ENCODE measurements around the gene CREM. TPM values are rescaled to one million over a fixed set of nuclear protein-coding genes. Genes with fewer than 3 reads are reported as not detected.

Gene CREM
- total and polyA plus RNA-seq, 2 of the 8 experiments (the other 6 are each of a cell fraction or from before 2014, with no cell fraction given): 18.7 to 21.9 TPM

GRCh38 chr10:35130663-35131062 lies 4.0 kb downstream of the CREM start:
- no peak overlapping the region for H2BK120ac ChIP-seq (replicated peaks; ENCODE audit: low read depth, low read length)
- no peak overlapping the region for H2BK20ac ChIP-seq (ENCODE audit: low read length)
- no peaks in the 10 kb centered on the region; a peak in 1 of 4 replicates for H3K9me3 ChIP-seq (ENCODE audit: insufficient read depth in 2 of 2, low read depth in 1 of 2, low read length in 1 of 2)
- ChIA-PET POLR2A (ENCODE audit: partially characterized antibody) (no interaction called here), CTCF (ENCODE audit: partially characterized antibody) (interaction anchor here (0.5 to 1.8 kb wide), 2 partner anchors 65 to 416 kb away, joined by 3 to 12 read pairs; no protein-coding TSS in a partner anchor)
- H3K23me2 ChIP-seq (ENCODE audit: low read depth, low read length): peaks cover 3% of the 10 kb centered on the region; the same call in 1 of the 2 replicates
- H3K79me2 ChIP-seq (ENCODE audit: control insufficient read depth in 1 of 2, insufficient read depth in 2 of 2, low read length in 2 of 2): peaks cover 0 to 28% of the 10 kb centered on the region in 2 experiments; a peak in 2 of 4 replicates
- no peak overlapping the region for H4K91ac ChIP-seq (replicated peaks; ENCODE audit: insufficient read length, low read length)
- H3K4me1 ChIP-seq (replicated peaks in 1 of 4; ENCODE audit: control insufficient read depth in 3 of 4, insufficient read depth in 4 of 4, low read length in 3 of 4): peaks cover 0 to 3% (median 1%) of the 10 kb centered on the region in 4 experiments; a peak in 3 of 7 replicates
- H2BK15ac ChIP-seq (ENCODE audit: low read length): no peak overlapping the region
- H3K23ac ChIP-seq (ENCODE audit: insufficient read length): no peak overlapping the region
- no peaks in the 10 kb centered on the region for H3K36me3 ChIP-seq (ENCODE audit: control insufficient read depth in 2 of 4, insufficient read depth in 4 of 4, low read length in 3 of 4)
- H4K20me1 ChIP-seq (replicated peaks in 1 of 2; ENCODE audit: control insufficient read depth in 1 of 2, insufficient read depth in 2 of 2, low read length in 2 of 2): no peaks in the 10 kb centered on the region
- no peak overlapping the region for H2BK5ac ChIP-seq (ENCODE audit: low read depth, low read length)
- H3K14ac ChIP-seq (ENCODE audit: insufficient read length): no peak overlapping the region
- H2BK12ac ChIP-seq (ENCODE audit: low read depth, low read length): no peak overlapping the region
- FAIRE-seq: no peak
- H2AFZ ChIP-seq (ENCODE audit: low read length): no peak overlapping the region
- no peak overlapping the region for H2AK5ac ChIP-seq (ENCODE audit: low read depth, low read length)
- no peak overlapping the region for H3K4me2 ChIP-seq (ENCODE audit: insufficient read depth in 1 of 2, low read depth in 2 of 2, low read length in 2 of 2)
- H4K8ac ChIP-seq (ENCODE audit: extremely low read depth, insufficient read depth, low read length): no peak overlapping the region
- H3K9ac ChIP-seq (replicated peaks in 1 of 4; ENCODE audit: extremely low read depth in 1 of 4, low read depth in 3 of 4, low read length in 3 of 4): no peak overlapping the region
- H3K27me3 ChIP-seq (replicated peaks in 1 of 4; ENCODE audit: control insufficient read depth in 3 of 4, extremely low read depth in 1 of 4, insufficient read depth in 3 of 4, low read length in 3 of 4): no peaks in the 10 kb centered on the region; a peak in 1 of 7 replicates
- no peak overlapping the region for H3K4ac ChIP-seq (replicated peaks; ENCODE audit: insufficient read length, low read depth, low read length)
- H3K4me3 ChIP-seq (ENCODE audit: extremely low read depth in 1 of 4, insufficient read depth in 2 of 4, low read depth in 3 of 4, low read length in 4 of 4): no peak overlapping the region
- WGBS, 2 experiments (ENCODE audit: extremely low coverage in 1 of 2, insufficient coverage in 1 of 2, insufficient read length in 1 of 2, insufficient replicate concordance in 2 of 2, low coverage in 1 of 2, low lambda C conversion rate in 2 of 2, missing lambda C conversion rate in 1 of 2): 90% methylated on average over 4 of the region's 4 CpGs; no CpG with 5 or more reads in 1 of the 2 experiments
- TF ChIP-seq CBX5 (IDR thresholded peaks at IDR 0.05; ENCODE audit: low read depth, low read length) (no peak), MAFK (IDR thresholded peaks at IDR 0.05; ENCODE audit: low read depth, low read length) (no peak), EGR1 (IDR thresholded peaks at IDR 0.05; ENCODE audit: borderline replicate concordance, low read depth, low read length) (no peak), RNF2 (IDR thresholded peaks at IDR 0.05; ENCODE audit: borderline replicate concordance, low read depth, low read length, missing control alignments, poor library complexity, severe bottlenecking) (no peak), YY1 (IDR thresholded peaks at IDR 0.05; ENCODE audit: low read depth, low read length) (no peak), CEBPB (IDR thresholded peaks at IDR 0.05; ENCODE audit: low read depth, low read length) (no peak), TBP (IDR thresholded peaks at IDR 0.05; ENCODE audit: low read depth, low read length) (no peak), HDAC2 (IDR thresholded peaks at IDR 0.05; ENCODE audit: borderline replicate concordance in 1 of 2, low read depth in 2 of 2, low read length in 2 of 2) (no peak), SP1 (IDR thresholded peaks at IDR 0.05; ENCODE audit: low read depth, low read length) (no peak), HDAC6 (IDR thresholded peaks at IDR 0.05; ENCODE audit: low read depth, low read length) (no peak), BRCA1 (IDR thresholded peaks at IDR 0.05; ENCODE audit: low read depth, low read length) (no peak)
- no peak overlapping the region for H4K5ac ChIP-seq (ENCODE audit: insufficient read length, low read depth, low read length)
- no peaks in the 10 kb centered on the region for H3K79me1 ChIP-seq (ENCODE audit: low read depth, low read length)
- no peak overlapping the region for H3K27ac ChIP-seq (ENCODE audit: low read depth, low read length)
- DNase-seq (ENCODE audit: low read depth in 1 of 2, low spot score in 2 of 2): no peak
- no peak overlapping the region for H3K18ac ChIP-seq (ENCODE audit: extremely low read depth, low read length)
- H3K56ac ChIP-seq (replicated peaks; ENCODE audit: insufficient read length, low read depth, low read length): no peak overlapping the region
